ENCODE measurements around the gene GAN.

Gene GAN

DNA sequence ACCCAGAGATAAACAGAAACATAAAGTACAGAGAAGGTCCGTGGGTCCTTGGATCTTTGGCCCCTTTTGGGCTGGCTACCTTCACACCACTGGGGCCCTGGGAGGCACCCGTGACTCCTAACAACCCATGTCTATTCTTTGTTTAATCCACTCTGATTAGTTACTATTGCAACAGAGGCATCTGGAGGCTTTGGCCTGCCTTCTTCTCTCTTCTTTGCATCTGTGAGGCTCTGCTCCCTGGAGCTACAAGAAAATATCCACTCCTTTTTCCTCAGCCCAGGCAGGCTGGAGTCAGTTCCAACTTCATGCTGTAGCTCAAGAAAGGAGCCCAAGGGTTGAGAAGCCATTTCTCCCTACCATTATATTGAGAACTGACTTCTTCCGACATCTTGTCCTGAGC lies 120.3 kb downstream of the GAN start:
- DNase-seq, result no peak

- no peak for DNase-seq
Measured at GRCh38 chr16:81435567-81435966, 120.8 kb downstream of the GAN start.

- DNase-seq, result no peak
Measured at GRCh38 chr16:81436386-81436785, 121.6 kb downstream of the GAN start.

DNA sequence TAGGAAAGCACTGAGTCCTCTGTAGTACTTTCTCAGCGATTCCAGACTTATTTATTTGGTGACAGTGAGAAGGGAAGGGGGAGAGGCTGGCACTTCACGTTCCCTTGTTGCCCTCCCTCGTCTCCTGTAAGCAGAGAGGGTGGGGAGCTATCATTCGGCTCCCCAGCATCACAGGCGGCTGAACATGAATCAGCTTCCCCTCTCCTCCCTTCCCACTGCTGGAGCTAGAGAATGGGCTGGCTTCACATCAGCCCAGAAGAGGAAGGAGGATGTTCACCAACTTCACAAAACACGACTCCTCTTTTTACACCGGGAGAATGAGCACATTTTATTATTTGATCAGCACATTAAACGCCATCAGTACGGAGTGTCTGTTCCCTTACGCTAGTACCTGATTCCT lies 123.1 kb downstream of the GAN start:
- DNase-seq, result no peak

Measured in NCI-H526 treated with DMSO at 0.1 percent for 48 hours (cell line).